Coronary artery (tissue), 2 donors: Measurements from ENCODE around the gene MISFA.

Experiments
- DNase-seq: peaks from one replicate; pipeline ENCODE4 v3.0.0-alpha.2; 2017; ENCODE audit warnings: low spot score
- H3K27ac ChIP-seq, 2 donors: fragments of 200-600 bp; sonication (generic); one replicate each; pipeline ENCODE4 v1.5.1; 2016 to 2019
- H3K4me3 ChIP-seq: fragments of 200-600 bp; sonication (generic); 2 replicates; pipeline ENCODE4 v1.5.1; 2016; ENCODE audit warnings: mild to moderate bottlenecking, moderate library complexity
- CTCF ChIP-seq: fragments of 200-600 bp; sonication (generic); IDR thresholded peaks from one replicate; pipeline ENCODE4 v1.5.1; 2019; ENCODE audit warnings: antibody characterized with exemption

The MISFA gene

GRCh38 chr11:18617688-18618341 lies 18.2 kb downstream of the MISFA start:
- Histone ChIP-seq H3K4me3 (peak overlapping the region; percentile 14), H3K27ac (peak overlapping the region; percentile 71 to 78)
- no peak for TF ChIP-seq CTCF
- DNase-seq: peak; percentile 14

- peak; percentile 35 for DNase-seq
- Histone ChIP-seq H3K27ac (peak overlapping the region; percentile 71 to 78), H3K4me3 (peak overlapping the region; percentile 14)
- no peak for TF ChIP-seq CTCF
These were observed 18.9 kb downstream of the MISFA start for GRCh38 chr11:18618342-18619025.

- DNase-seq: no peak
- H3K4me3 ChIP-seq: no peak overlapping the region
- no peak for TF ChIP-seq CTCF
- H3K27ac ChIP-seq: no peak overlapping the region
These were observed 24.1 kb downstream of the MISFA start for GRCh38 chr11:18623707-18624106.

- DNase-seq: no peak
- H3K27ac ChIP-seq: no peak overlapping the region
- no peak overlapping the region for H3K4me3 ChIP-seq
- no peak for TF ChIP-seq CTCF
These were observed 24.6 kb downstream of the MISFA start for GRCh38 chr11:18624161-18624560.

- Histone ChIP-seq H3K27ac (no peak overlapping the region), H3K4me3 (peak overlapping the region; percentile 88)
- TF ChIP-seq CTCF: no peak
- DNase-seq: no peak
These were observed 33.3 kb downstream of the MISFA start for GRCh38 chr11:18632841-18633240.

GRCh38 chr11:18633256-18634139 lies 33.9 kb downstream of the MISFA start:
- no peak for TF ChIP-seq CTCF
- Histone ChIP-seq H3K27ac (peak overlapping the region; percentile 94 to 95), H3K4me3 (peak overlapping the region; percentile 88)
- no peak for DNase-seq
